GM12878 (cell line): Measurements from ENCODE around the gene OLFML2A. TPM values are rescaled to one million over a fixed set of nuclear protein-coding genes. Genes with fewer than 3 reads are reported as not detected.
"Not testable (repeated sequence)": the region's sequence is repeated elsewhere in the genome, so short reads cannot be mapped to it uniquely, and the experiment has no call there.

Experiments
- ATAC-seq: fragments of 200-7000 bp; cut with Tn5 transposase; 3 replicates; pipeline ENCODE4 v1.9.1; 2020; ENCODE audit warnings: mild to moderate bottlenecking, moderate library complexity
- BruUV-seq: library from RNA; stranded (reverse); fragments of 400-500 nt; replicated peaks from 2 replicates; lab custom pipeline; 2021; lab: Mats Ljungman, UMichigan
- CTCF ChIA-PET: fragments of 300-600 bp; sonication (Branson Sonifier 250); formaldehyde crosslinking; extraction: SDS; loops from one replicate; lab custom pipeline; 2021; ENCODE audit warnings: inconsistent platforms; lab: Yijun Ruan, JAX
- POLR2A ChIA-PET: fragments of 350-600 bp; formaldehyde crosslinking; extraction: SDS; loops from one replicate; lab custom pipeline; 2021; ENCODE audit warnings: inconsistent platforms; lab: Charles Lee
- RAD21 ChIA-PET: fragments of 300-600 bp; sonication (Branson Sonifier 250); formaldehyde crosslinking; loops from one replicate; lab custom pipeline; 2023; ENCODE audit warnings: antibody characterized with exemption; ENCODE audit not compliant: unreplicated experiment; lab: Charles Lee
- SMC1A ChIA-PET: fragments of 300-600 bp; sonication (Branson Sonifier 250); formaldehyde crosslinking; loops from one replicate; lab custom pipeline; 2023; ENCODE audit not compliant: unreplicated experiment, uncharacterized antibody; lab: Charles Lee
- DNase-seq: peaks from one replicate; pipeline ENCODE4 v3.0.0-alpha.2; 2011; ENCODE audit warnings: low read depth, low spot score
- FAIRE-seq: peaks from 3 replicates; lab custom pipeline; 2011; peaks lifted over from hg19 to GRCh38; lab: Jason Lieb, UNC
- H2AFZ ChIP-seq: 2 replicates; pipeline ENCODE4 v1.6.0; 2011; ENCODE audit warnings: low read depth, low read length, control low read depth; ENCODE audit not compliant: control insufficient read depth
- H3K27ac ChIP-seq: 2 replicates; pipeline ENCODE4 v1.5.1; 2011; ENCODE audit warnings: control low read depth; ENCODE audit not compliant: control insufficient read depth, insufficient read depth
- H3K27me3 ChIP-seq, 2 experiments: replicated peaks in 1 of 2; 2 replicates each; pipeline versions ENCODE4 v1.6.0 to v1.6.1; 2011; ENCODE audit warnings: low read length in 1 of 2; ENCODE audit not compliant: control insufficient read depth in 2 of 2, insufficient read depth in 2 of 2
- H3K36me3 ChIP-seq, 2 experiments: 2 replicates each; pipeline ENCODE4 v1.5.1; 2011; ENCODE audit warnings: low read length in 1 of 2; ENCODE audit not compliant: control insufficient read depth in 2 of 2, insufficient read depth in 2 of 2
- H3K4me1 ChIP-seq: 2 replicates; pipeline ENCODE4 v1.6.1; 2011; ENCODE audit warnings: mild to moderate bottlenecking, low read length, moderate library complexity, mixed read lengths; ENCODE audit not compliant: control insufficient read depth, insufficient read depth
- H3K4me2 ChIP-seq: 2 replicates; pipeline ENCODE4 v1.6.0; 2011; ENCODE audit warnings: control low read depth; ENCODE audit not compliant: control insufficient read depth, insufficient read depth
- H3K4me3 ChIP-seq: fragments of 200-600 bp; sonication (generic); 2 replicates; pipeline ENCODE4 v1.5.1; 2016
- H3K79me2 ChIP-seq: 2 replicates; pipeline ENCODE4 v1.6.0; 2011; ENCODE audit warnings: low read length; ENCODE audit not compliant: control insufficient read depth, insufficient read depth
- H3K9ac ChIP-seq: 2 replicates; pipeline ENCODE4 v1.8.0; 2011; ENCODE audit warnings: low read length, control low read depth, mixed read lengths; ENCODE audit not compliant: control insufficient read depth, insufficient read depth
- H3K9me3 ChIP-seq: replicated peaks from 3 replicates; pipeline ENCODE4 v1.5.1; 2011; ENCODE audit warnings: mild to moderate bottlenecking, low read length; ENCODE audit not compliant: control insufficient read depth, insufficient read depth
- H4K20me1 ChIP-seq: 2 replicates; pipeline ENCODE4 v1.6.0; 2011; ENCODE audit not compliant: control insufficient read depth, insufficient read depth
- PML ChIP-seq: IDR thresholded peaks from 2 replicates; pipeline ENCODE4 v1.6.1; 2012; ENCODE audit warnings: low read length, inconsistent platforms
- SRF ChIP-seq, 2 experiments: IDR thresholded peaks; 2 replicates each; pipeline ENCODE4 v1.6.1; 2011; ENCODE audit warnings: low read depth in 2 of 2, low read length in 2 of 2, mild to moderate bottlenecking in 1 of 2, moderate library complexity in 1 of 2
- SUZ12 ChIP-seq: fragments of 200-600 bp; sonication (generic); IDR thresholded peaks from one replicate; pipeline ENCODE4 v1.6.1; 2018; ENCODE audit warnings: antibody characterized with exemption, mild to moderate bottlenecking; ENCODE audit not compliant: unreplicated experiment
- YBX1 ChIP-seq: fragments of 450-650 bp; IDR thresholded peaks from 2 replicates; pipeline ENCODE4 v1.6.1; 2016; ENCODE audit warnings: antibody characterized with exemption
- ZNF24 ChIP-seq: fragments of 450-650 bp; IDR thresholded peaks from 2 replicates; pipeline ENCODE4 v1.6.1; 2017; ENCODE audit warnings: antibody characterized with exemption, mild to moderate bottlenecking
- WGBS: methylation state at CpG from one replicate; pipeline ENCODE4 v1.1.6; 2016; ENCODE audit warnings: low lambda C conversion rate; ENCODE audit not compliant: insufficient replicate concordance, insufficient coverage; ENCODE audit errors: missing lambda C conversion rate; 5-methylcytosine and 5-hydroxymethylcytosine counted together
- in situ Hi-C: fragments of 300-500 bp; cut with MboI; formaldehyde crosslinking; loops from 9 replicates; pipeline ENCODE4 v1.14.3; 2018; ENCODE audit warnings: mixed read lengths
- intact Hi-C: fragments of 100-400 bp; cut with micrococcal nuclease; formaldehyde crosslinking; loops from one replicate; pipeline ENCODE4 v1.14.2; 2022; ENCODE audit not compliant: unreplicated experiment
- polyA plus RNA-seq, 11 experiments: library from polyadenylated mRNA; depleted of rRNA in 4 of 11; unstranded in 6 of 11; stranded (reverse) in 5 of 11; fragments of >200 nt; fragmentation: Nextera tagmentation in 4 of 11; fragmentation: Illumina TruSeq in 1 of 11; extraction: Ambion mirVana in 4 of 11; extraction: Trizol in 1 of 11; gene quantifications; 1 replicate in 1 of 11; 2 replicates in 10 of 11; pipeline versions ENCODE4 v1.2.1 to v1.2.3, GENCODE V29; 2011 to 2016; ENCODE audit warnings: inconsistent platforms in 2 of 11, missing spikeins in 2 of 11, low read depth in 1 of 11
- total RNA-seq, 4 experiments: library from RNA; depleted of rRNA in 3 of 4; stranded (reverse); fragments of >200 nt in 3 of 4; fragmentation: Illumina TruSeq in 1 of 4; extraction: Trizol in 1 of 4; gene quantifications; 2 replicates each; pipeline versions ENCODE4 v1.2.1 to v1.2.3, GENCODE V29; 2013 to 2021
- TF ChIP-seq, protein P1 (sequence below): fragments of 150-350 bp; IDR thresholded peaks from 2 replicates; pipeline ENCODE4 v1.6.1; 2016; ENCODE audit warnings: low read depth, low read length

Gene OLFML2A
- total and polyA plus RNA-seq, 10 of the 15 experiments (the other 5 are each of a cell fraction or from before 2014, with no cell fraction given), result 0.02 to 0.13 (median 0.10) TPM; not detected in 4

GRCh38 chr9:124844291-124844690 lies 67.4 kb downstream of the OLFML2A start (continued):
- TF ChIP-seq SRF (IDR thresholded peaks at IDR 0.05; ENCODE audit: low read depth in 2 of 2, low read length in 2 of 2) (no peak), ZNF24 (no peak), PML (no peak), YBX1 (no peak), SUZ12 (no peak)
- TF ChIP-seq, protein P1, sequence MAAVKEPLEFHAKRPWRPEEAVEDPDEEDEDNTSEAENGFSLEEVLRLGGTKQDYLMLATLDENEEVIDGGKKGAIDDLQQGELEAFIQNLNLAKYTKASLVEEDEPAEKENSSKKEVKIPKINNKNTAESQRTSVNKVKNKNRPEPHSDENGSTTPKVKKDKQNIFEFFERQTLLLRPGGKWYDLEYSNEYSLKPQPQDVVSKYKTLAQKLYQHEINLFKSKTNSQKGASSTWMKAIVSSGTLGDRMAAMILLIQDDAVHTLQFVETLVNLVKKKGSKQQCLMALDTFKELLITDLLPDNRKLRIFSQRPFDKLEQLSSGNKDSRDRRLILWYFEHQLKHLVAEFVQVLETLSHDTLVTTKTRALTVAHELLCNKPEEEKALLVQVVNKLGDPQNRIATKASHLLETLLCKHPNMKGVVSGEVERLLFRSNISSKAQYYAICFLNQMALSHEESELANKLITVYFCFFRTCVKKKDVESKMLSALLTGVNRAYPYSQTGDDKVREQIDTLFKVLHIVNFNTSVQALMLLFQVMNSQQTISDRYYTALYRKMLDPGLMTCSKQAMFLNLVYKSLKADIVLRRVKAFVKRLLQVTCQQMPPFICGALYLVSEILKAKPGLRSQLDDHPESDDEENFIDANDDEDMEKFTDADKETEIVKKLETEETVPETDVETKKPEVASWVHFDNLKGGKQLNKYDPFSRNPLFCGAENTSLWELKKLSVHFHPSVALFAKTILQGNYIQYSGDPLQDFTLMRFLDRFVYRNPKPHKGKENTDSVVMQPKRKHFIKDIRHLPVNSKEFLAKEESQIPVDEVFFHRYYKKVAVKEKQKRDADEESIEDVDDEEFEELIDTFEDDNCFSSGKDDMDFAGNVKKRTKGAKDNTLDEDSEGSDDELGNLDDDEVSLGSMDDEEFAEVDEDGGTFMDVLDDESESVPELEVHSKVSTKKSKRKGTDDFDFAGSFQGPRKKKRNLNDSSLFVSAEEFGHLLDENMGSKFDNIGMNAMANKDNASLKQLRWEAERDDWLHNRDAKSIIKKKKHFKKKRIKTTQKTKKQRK, result no peak

GRCh38 chr9:124846467-124846866 lies 69.5 kb downstream of the OLFML2A start:
- DNase-seq, H3K27me3 ChIP-seq, FAIRE-seq, H3K9ac ChIP-seq, H3K4me3 ChIP-seq, POLR2A ChIA-PET, H3K79me2 ChIP-seq, H3K4me1 ChIP-seq, H3K36me3 ChIP-seq, in situ Hi-C loops, ATAC-seq, H3K27ac ChIP-seq, BruUV-seq, intact Hi-C loops, H2AFZ ChIP-seq, H4K20me1 ChIP-seq, H3K9me3 ChIP-seq, H3K4me2 ChIP-seq: not testable (repeated sequence)
- WGBS, result 76% methylated on average over 8 of the region's 9 CpGs
- ChIA-PET CTCF (interaction anchor here (1.5 to 26.5 kb wide), 3 partner anchors 16 to 71 kb away, joined by 3 to 575 read pairs (median 6); partner anchors contain the start of genes ARPC5L, NR6A1, OLFML2A and RPL35), SMC1A (interaction anchor here (1.2 to 12.1 kb wide), 3 partner anchors 17 to 80 kb away, joined by 3 to 233 read pairs (median 3); partner anchors contain the start of genes NR6A1 and OLFML2A), RAD21 (interaction anchor here (2.1 kb wide), 1 partner anchor 70 kb away, joined by 7 read pairs; the partner anchor contains the start of gene OLFML2A)
